GM21381 (cell line): Measurements from ENCODE around the gene SOD3.

Experiments
- ATAC-seq: cut with Tn5 transposase; IDR thresholded peaks from one replicate; pipeline ENCODE4 v1.9.1; 2021; ENCODE audit warnings: mild to moderate bottlenecking, moderate library complexity; ENCODE audit not compliant: unreplicated experiment

SOD3 gene

DNA sequence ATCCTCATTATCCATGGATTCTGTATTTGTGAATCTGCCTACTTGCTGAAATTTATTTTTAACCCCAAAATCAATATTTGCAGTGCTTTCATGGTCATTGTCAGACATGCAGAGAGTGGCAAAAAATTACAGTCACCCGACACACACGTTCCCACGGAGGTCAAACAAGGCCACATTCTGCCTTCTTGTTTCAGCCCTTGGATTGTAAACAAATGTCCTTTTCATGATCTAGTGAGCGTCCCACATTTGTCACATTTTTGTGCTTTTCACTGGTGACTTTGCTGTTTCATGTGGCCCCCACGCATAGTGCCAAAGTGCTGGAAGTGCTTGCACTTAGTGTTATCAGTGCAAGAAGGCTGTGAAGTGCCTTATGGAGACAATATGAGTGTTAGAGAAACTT, 45.0 kb downstream of the SOD3 start:
- no peak for ATAC-seq

DNA sequence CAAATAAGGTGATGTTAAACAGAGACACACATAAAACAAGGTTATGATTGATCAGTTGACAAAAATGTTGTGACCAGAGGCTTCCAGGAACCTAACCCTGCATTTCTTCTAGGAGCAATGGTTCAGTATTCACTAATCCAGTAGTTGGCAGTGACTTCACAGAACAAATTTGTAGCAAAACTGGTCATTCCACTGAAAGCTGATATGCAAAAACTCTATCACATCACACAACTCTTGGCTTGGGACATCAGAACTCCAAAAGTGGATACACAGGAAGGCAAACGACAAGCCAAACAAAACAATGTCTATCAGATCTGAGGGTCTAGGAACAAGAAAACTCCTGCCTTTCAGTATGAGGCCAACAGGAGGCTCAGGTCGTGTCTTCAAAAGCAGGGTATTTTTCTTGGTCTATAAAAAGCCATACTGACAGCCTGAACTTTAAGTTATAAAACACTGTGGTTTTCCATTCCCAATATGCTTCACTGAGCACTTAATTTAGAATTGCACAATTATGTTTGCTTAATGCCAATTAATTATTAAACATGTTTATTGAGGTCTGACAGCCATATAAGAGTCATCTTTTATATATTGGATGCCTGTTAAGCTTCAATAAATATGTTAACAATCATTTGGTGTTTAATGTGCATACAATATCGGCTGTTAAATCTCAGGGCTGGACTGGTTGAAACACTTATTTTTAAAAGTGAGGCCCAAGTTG, 45.6 kb downstream of the SOD3 start:
- ATAC-seq = no peak

DNA sequence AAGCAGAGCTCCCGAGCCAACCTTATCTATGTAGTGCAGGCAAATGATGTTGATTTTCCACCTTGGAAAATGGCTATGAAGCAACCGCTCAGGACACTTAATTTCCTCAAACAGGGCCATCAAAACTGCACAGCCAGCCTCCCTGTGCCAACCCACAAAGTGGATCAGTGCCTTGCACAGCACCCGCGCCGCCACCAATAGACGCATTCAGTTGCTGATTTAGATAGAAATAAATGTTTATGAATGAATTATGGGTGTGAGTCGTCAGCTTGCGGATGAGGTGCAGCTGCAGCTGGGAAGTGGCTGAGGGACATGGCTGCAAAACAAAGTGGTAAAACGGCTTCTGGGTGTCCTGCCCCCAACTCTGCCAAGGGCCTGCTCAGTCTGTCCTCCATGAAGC, 47.0 kb downstream of the SOD3 start:
- ATAC-seq = no peak

DNA sequence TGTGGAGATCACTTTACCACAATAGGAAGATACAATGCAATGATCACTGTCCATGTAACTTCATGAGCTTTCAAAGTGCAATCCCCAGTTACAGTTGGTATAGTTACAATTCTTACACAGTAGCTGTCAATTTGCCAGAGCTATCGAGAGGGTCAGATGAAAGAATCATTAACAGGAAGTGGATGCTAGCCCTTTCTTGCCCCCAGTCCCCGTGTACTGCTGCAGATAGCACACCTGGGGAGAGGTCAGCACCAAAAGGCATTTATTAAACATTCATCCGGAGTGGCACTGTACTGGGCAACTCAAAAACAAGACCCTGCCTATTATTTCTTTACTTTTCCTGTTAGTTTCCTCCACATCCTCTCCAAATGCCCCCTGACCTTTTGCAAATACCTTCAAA, 47.7 kb downstream of the SOD3 start:
- ATAC-seq = no peak

DNA sequence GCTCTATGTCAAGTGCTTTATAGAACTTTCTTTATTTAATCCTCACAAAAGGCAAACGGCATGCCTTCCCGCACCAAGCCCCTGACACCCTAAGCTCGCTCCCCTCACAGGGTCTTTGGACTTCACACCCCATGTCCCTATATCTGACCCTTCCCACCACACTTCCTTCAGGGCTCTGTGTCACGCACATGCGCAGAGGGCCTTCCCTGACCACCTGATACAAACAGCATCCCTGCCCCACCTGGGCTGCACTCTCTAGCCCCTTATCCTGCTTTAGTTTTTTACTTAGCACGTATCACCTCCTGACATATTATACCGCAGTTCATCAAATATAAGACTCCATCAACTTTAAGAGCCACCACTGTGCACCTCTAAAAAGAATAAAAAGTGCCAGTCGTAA, 49.8 kb downstream of the SOD3 start:
- ATAC-seq = no peak

DNA sequence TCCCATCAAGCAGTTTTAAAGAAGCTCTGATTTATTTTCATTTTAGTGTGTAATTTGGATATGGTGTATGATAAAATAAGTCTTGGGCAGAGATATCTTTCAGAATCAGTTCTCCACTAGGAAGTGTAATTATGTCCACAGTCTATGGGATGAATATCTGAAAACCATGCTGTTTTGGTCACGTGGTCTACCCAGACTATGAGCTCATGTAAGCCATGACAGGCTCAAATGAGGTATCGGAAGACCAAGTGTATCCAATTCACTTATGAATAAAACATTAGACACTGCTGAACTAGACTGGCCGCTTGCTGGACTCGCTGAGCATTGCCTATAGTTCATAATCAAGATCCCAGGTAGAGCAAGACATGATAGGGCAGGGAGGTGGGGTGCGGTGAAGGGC, 50.5 kb downstream of the SOD3 start:
- no peak for ATAC-seq

DNA sequence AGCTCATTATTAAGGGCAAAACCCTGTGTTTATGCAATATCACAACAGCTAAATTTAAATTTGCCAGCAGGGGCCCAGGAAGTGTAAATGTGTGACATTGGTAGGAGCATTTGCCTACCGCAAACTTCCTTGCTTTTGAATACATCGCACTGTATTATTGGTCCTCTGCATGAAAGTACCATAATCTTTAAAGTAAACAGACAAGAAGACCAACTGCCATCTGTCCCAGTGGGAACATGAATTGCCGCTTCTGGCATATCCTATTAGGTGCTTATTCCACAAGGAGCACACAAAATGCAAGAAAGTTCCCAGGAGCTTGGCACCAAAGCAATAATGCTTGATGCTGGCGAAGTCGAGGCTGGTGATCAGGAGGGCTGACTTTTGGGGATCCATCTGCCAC, 51.3 kb downstream of the SOD3 start:
- no peak for ATAC-seq

DNA sequence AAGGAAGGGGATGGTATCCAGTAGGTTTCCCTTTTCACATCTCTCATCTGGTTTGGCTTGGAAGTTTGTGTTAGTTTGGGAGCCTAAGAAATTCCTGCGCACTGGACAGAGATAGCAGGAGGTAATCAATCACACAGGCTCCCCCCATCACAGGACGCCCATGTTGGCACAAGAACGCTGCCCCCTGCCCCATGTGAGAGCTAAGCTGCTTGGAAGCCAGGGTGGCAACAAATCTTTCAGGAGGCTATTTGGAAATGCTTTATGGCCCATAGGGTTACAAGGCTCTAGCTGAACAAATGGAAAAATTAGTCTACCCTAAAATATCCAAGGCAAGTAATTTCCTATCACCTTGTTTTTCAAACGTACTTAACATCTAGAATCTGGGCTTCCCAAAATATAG, 54.0 kb downstream of the SOD3 start:
- ATAC-seq = no peak

DNA sequence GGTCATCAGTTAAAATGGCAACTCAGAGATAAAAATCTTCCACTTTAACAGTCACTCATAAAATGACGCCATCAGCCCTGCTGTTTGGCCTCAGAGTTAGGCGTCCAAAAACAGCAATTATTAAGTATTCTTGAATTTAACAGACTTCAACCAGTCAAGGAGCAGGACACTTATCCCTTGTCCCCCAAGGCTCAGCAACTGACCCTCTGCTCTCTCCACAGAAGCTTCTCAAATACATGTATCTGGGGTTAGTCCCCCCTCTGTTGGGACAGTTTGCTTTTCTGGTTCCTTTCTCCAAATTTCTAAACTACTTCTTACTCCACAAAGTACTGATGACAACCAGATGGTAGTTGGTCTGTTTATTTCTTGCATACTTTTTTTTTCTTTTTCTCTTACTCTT, 54.4 kb downstream of the SOD3 start:
- ATAC-seq = no peak
